GF-D8 (cell line): ENCODE results near the gene COL4A2.

Source experiments
- DNase-seq: peaks from one replicate; lab custom pipeline; 2025; lab: John Stamatoyannopoulos, UW

Gene COL4A2

DNA sequence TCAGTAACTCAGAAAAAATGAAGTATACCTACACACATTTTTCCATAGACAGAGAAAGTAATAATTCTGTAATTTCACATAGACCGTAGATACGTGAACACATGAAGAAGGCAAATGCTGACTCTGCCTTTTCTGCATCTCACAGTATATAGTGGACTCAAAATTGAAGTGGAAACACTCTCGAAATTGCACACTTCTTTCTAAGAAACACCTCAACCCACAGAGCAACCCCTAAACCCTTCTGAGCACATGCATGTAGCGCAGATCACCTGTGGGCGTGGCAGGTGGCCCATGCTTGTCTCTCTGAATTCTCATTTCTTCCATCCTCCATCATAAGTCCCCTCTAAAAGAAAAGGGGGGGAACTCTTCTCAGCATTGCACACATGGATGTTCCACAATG is 34.9 kb upstream of the COL4A2 start:
- no peak for DNase-seq

DNA sequence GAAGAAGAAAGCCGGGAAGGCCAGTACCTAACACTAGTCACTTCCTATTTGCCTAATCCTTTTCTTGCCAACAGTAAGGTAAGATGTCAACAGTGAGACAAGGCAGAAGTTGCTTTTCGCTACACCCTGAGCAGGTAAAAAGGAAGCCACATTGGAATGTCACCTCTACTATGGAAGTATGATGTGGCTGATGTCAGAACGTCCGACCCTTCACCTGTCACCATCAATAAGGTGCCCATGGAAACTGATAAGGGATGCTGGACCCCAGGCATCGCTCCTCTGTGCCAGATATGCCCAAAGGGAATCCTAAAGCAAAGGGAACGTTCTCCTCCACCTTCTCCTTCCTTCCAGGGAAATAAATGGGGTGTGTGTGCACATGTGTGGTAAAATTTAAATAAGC is 34.4 kb upstream of the COL4A2 start:
- no peak for DNase-seq

DNA sequence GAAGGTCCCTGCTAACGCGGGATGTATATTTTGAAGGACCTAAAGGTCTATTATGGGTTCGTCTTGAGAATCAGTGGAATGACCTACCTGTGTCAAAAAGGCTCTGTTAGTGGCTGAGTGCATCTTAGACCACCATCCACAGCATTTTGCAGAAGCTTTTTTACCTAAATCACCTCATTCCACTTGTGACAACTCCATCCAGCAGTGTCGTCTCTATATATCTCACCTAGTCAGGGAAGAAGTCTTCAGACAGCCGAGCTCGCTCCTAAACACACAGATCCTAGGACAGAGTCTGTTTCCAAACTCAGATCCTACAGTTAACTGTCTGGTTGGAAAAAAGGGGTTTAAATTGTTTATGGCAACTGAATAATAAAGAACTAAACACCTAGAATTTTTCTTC is 33.8 kb upstream of the COL4A2 start:
- no peak for DNase-seq

DNA sequence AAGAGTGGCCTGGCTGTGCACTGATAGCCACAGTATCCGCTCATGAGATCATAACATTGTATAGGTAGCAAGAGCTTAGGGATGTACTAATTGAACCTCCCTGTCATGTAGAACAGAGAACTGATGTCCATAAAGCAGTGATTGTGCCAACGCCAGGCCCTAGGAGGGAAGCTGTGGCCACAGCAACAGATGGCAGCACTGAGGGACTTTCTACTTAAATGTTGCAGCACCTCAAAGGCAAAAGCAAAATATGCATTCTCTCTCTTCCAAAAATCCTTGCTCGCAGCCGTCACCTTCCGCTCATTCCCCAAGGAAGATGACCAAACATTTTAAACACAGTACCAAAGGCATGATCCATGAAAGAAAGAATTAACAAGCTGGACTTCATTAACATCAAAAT is 32.4 kb upstream of the COL4A2 start:
- DNase-seq = no peak

DNA sequence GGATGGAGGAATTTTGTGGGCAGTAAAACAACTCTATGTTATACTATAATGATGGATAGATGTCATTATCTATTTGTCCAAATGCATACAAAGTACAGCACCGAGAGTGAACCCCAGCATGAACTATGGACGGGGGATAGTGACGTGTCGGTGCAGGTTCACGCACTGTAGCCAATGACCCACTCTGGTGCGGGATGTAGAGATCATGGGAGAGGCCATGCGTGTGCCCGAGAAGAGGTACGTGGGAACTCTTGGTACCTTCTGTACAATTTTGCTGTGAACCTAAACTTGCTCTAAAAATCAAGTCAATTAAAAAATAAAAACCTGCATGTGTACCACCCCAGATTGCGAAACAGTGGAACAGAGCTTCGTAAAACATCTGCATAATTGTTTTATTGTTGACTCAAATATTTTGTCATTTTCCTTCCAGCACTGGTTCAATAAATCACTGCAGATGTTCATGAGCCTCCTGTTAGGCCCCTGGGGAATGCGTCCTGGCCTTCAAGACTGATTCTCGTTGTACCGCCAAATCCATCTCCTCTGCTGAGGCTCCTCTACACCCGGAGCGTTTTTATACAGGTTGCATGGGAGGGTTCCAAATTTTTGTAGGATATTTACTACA is 31.0 kb upstream of the COL4A2 start:
- DNase-seq = no peak

DNA sequence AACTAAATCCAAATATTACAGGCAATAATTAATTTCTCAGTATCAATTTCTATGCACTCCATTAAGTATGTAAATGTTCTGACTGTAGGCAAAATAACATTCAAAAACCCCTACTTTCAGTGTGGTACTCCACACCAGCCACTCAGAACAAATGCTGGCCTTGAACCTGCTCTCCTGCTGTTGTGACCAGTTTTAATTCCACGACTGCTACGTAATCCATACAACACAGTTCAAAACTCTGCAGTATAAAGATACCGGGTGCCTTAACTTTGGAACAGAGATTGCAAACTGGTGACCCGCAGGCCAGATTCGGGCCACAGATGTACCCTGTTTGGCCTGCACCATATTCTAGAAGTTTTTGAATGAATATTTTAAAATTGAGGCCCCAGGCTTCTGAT is 30.5 kb upstream of the COL4A2 start:
- DNase-seq = no peak

DNA sequence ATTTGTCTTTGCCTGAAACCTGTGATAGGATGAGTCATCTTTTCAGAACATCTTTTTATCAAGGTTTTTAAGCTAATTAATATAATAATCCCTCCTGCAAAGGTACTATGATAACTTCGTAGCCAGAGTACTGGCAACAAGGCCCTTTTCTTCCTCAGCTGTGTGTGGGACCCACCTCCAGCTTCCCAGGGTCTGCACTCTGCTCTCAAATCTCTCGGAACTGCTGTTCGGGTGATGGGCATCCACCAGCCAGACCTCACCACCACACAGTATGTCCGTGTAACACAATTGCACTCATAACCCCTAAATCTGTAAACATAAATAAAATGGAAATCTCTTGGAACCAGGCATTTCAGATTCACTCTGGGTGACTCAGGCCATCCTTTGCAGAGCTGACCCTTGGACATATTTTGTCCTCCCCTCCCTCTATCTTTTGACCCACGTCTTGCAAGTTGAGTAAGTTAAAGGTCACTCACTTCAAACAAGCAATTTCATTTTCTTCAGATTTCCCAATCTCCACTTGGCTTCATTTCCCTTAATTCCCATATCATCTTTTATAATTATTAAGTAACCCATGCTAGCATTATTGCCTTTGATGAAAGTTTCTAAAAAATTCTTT is 29.6 kb upstream of the COL4A2 start:
- no peak for DNase-seq

DNA sequence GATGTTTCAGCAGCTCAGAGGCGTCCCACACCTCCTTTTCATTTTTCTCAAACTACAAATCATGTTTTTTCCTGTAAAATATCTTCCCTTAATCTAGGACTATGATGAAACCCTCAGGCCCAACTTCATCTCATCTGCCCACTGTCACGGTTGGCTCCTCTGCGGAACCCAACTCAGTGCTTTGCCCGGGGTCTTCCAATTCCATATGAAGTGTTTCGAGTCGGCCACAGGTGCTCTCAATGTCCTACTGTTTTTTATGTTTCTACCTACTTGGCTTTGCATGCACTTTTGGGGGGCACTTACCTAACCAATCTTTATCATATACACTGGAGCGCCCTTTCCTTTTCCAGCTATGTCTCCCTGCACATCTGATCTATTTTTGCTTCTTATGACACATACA is 28.2 kb upstream of the COL4A2 start:
- no peak for DNase-seq

DNA sequence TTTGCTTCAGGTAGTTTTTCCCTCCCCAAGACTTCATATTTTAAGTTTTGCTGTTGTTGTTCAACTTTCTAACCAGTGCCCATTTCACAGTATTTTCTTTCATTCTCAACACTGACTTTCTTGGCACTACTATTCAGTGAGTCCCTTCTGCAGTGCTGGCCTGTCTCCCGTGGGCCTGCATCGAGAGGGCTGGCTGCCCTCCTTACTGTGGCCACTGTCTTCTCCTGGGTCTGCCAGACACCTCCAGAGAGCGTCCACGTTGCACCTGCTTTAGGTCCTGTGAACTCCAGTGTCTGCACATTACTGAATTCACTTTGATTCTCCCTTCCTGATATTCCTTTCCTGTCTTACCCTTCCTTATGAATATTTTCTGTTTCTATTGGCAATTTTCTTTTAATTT is 27.4 kb upstream of the COL4A2 start:
- DNase-seq = no peak

DNA sequence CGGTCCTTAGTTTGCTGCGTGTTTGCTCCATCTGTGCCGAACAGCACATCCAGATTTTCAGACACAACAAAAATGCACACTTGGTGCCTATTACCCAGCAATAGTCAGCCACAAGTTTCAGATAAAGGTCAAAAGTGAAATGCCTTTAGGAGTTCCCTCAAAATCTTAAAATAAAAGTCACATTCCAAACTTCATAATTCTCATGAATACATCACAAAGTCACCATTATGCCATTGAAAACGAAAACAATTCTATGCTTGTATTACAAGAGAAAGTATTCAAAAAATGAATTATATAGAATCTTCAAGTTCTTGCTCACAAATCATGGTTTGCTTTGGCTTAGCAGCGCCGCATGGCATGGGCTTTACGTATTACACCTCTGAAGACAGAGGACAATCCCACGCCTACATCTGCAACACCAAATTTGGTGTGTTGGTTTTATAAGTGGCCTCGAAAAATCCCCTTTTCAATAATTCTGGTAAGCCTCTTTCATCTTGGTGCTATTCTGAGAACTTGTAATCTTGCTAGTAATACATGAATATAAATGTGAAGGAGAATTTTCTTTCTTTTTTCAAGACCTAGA is 26.8 kb upstream of the COL4A2 start:
- DNase-seq = no peak

DNA sequence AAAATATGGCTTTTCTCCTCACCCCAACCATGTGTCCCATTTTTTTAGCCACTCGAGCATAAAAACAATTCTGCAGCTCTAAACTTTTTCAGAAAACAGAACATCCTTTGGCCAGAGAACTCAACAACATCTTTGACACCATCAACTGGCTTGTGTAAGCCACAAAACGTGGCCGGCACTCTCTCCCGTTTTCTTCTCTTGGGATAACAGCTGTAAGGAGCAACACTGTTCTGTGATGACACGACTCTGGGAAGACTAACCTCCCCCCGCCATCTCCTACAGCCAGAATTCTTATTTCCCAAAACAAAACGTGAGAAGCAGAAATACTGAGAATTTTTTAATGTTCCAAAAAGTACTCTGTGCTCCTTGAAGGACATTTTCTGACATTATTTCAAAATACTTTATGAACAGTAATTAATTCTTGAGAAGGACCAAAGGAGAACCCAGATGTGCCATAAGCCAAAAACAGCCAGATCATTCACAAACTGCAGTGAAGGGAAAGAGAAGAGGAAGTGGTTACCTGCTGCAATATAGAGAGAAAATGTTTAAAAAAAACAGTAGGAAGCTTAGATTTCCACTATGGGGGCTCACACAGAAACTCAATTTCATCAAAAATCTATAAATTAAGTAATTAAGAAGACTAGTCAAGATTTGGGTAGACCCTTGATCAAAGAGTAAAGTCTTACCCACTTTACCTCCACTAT is 25.9 kb upstream of the COL4A2 start:
- no peak for DNase-seq

DNA sequence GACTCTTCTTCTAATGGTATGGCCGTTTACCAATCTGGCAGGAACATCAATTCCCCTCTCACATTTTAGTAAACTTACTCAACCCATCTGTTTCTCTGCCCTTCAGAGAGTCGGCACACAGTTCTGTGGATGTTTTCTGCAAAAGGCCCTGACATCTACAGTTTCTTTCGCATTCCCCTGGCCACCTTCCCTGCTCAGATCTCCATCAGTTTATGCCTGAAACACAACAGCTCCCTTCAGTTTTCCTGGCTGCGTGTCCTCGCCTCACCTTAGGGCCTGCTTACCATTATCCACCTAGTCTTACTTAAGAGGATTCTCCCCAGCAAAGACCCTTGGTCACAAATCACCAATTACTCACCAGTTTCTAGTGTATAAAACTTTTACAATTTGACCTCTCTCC is 25.3 kb upstream of the COL4A2 start:
- DNase-seq = no peak

DNA sequence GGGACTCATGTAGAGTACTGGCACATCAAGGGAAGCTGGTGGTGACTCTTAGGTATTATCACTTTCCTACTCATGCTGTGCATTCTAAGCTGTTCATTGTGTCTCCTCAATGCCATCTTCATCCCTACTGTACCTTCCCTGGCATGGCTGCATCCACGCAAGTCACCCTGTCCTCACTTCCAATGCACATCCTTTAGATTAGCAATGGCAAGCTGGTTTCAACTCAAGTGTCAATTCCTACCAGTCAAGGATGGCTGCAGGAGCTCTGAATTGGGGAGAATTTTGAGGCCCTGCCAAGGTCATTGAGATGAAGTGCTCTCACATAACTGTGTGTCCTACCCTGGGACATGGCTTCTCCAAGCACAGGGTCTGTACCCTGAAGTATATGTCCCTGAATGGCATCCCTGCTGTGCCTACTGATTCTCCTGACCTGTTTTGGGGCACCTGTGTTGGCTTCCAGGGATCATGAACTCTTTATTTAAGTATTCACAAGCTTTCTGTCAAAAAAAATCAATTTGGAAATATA is 24.7 kb upstream of the COL4A2 start:
- no peak for DNase-seq

DNA sequence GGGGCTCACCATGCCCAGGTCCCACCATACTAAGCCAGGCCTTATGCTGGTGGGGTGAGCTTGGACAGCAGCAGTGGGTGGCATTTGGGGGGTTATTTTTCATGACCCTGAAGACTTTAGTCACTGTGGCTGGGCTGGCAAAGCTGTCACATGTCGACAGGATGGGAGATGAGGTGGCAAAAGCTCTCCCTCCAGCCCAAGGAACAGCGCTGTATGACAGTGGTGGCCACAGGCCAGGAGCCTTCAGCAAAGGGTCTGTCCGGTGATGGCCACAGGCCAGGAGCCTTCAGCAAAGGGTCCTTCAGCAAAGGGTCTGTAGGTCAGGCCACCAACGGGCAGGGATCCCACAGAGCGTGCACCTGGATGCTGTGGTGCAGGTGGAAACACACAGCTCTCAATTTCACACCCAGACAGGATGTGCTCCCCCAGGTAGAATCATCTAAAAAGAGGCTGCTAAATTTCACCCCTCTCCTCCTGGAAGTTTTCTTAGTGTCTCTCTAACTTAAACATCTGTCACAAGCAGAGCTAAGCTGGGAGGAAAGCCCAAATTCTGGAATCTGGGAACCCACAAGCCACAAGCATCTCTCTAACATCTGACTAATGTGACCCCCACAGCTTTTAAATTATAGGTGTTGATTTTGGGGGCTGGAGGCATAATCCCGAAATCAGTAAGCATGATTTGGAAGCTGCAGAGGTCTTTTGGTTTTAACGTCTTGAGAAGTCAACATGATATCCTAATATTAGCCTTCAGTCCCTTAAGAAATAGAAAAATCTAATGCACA is 23.2 kb upstream of the COL4A2 start:
- DNase-seq = no peak

DNA sequence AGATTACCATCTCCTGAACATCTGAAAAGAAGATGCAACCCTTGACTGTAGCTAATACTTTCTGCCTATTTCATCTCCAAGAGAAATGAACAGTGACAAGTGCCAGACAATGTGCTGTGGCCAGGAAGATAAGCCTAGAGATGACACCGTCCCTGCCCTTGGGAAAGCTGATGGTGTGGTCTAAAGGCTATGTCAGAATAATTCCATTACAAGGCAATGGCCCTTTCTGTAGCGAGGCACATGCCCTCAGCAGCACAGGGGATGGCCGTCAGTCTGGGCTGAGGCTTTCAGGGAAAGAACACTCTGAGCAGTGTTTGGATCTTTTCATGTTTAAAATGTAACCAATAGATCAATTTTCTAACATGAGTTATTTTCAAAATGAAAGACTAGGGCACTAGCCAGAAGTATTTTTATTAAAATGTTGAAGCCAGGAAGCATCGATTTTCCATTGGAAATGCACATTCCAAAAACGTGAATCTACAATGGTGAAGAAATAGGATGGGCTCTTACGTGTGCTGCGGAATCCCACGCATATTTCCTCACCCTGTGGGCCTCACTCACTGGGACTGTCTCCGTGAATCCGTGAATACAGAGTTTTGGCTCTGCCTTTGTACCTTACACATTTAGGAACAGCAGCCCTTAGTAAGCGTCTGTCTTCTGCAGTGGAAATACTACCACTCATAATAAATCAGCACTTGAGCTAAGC is 22.2 kb upstream of the COL4A2 start:
- no peak for DNase-seq

DNA sequence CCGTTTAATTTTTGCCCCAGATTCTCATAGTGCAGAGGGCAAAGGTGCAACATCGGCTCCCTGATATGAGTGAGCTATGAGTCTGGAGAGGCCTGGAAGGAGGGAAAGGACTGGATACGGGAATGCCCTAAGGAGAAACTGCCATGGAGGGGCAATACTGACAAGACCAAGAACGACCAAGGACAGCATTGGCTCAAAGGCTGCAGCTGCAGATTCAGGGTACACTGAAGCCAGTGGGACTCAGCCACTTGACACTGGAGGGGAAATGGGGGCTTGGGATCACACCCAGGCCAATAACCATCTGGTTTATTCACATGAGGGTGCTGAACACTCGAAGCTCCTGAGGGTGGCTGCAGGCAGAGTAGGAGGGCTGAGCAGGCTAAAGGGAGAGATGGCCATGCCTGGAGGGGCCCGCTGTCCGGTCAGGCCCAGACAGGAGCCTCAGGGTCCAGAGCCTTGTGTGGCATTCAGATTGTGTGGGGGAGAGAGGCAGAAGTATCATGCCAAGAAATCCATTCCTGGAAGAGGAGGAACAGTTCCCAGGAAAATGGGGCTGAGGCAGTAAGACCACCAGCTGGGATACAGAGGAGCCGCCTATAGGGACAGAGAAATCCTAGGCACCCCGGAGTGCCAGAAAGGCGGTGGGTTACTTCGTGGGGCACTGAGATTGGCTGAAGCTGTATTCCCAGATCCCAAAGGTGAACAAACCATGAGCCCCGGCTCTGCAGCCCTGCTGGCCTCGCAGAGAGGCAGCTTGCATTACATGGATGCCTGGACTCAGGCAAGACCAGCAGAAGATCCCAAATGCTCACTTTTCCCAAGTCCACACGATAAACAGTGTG is 20.9 kb upstream of the COL4A2 start:
- DNase-seq = no peak

DNA sequence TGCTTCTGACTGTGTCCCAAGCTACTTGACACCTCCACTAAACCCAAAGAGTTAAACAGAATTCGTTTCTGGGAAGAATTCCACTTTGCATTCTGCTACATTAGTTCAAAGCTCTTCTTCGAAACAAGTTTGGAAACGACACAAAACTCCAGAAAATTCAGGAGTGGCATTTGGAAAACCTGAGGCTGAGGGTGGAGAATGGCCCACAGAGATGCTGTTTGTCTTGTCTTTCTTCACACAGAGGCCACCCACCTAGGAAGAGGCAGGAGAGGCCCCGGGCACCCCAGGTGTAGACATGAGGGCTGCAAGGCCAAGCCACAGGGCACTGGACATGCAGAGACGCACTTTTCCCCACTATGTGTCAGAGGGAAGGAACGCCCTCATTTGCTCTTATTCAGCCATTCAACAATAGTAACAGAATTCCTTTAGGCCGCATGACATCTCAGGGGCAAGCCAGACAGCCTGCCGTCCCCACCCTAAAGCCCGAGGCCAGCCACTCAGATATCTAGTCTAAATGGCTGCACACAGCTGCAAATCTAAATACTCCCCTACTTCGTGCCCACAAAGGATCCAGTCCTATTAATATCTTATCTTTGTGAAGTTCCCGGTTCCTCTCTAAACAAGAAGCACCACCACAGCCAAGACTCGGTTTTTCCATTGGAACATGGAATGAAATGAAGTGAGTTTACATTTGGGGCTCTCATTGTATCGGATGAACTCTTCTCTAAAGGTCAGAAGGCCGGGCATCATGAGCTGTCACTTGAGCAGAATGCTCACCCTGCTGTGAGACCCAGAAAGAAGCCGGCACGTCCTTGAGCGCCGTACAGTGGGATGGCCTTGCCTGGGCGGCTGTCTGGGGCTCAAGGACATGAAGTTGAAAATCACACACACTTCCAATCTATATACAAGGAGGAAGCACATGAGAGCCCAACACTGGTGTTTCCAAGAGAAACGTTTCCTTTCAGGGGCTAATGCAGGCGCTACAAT is 20.0 kb upstream of the COL4A2 start:
- DNase-seq = no peak

DNA sequence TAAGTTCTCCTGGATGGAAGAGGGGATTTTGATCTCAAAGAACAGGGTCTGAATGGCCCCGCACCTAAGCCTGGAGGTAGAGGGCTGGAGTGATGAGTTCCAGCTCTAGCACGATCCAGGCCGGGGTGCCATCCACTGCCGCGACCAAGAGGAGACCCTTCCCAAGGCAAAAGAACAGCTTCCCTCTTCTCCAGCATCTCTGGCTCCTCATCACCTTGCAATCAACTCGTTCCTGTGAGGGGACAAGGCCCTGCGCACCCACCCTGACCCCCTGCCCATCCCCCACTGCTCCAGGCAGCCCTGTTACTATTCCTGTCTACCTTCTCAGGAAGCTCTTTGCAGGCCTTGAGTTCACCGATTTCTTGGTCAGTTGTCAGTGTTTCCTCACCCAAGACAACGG is 17.9 kb upstream of the COL4A2 start:
- no peak for DNase-seq

DNA sequence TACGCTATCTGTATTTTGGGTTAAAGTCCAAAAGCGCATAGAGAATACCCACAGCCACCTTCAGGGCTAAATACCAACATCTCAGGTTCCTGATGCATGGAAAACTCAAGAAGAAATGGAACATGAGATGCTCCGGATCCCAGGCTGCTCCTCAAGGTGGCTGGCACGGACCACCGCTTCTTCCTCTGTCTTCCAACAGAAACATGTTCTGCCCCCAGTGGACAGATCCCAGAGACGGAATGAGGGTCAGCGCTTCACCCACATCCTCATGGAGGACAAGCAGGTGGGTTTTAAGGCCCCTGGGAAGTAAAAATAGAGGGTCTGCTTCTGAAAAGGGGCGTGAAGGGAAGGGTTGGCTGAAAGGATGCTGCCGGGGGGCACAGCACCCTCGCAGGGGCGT is 17.4 kb upstream of the COL4A2 start:
- no peak for DNase-seq

DNA sequence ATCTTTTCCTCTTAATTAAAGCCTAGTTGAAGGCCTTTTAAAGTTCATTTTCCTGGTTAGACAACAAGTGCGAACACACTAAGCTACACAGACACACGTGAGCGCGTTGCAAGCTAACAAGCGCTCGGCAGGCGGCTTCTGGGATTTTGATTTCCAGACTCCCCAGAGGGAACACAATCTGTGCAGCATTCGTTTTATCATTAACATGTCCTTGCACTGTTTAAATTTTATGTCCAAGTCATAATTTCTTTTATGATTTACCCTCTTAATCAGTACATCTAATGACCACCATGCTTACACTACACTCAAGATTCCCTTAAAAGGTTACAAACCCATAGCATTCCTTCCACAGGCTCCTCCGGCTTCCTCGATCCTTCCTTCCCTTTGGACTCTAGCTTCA is 16.9 kb upstream of the COL4A2 start:
- no peak for DNase-seq
